Measurements from ENCODE around the gene ST8SIA1. TPM values are rescaled to one million over a fixed set of nuclear protein-coding genes. Genes with fewer than 3 reads are reported as not detected.

Gene ST8SIA1
- total and polyA plus RNA-seq, 2 of the 4 experiments (the other 2 are of a cell fraction) = not detected

- BruUV-seq (replicated peaks) = no TSS peak
- Histone ChIP-seq H3K9ac (ENCODE audit: low read depth, low read length) (no peak overlapping the region), H4K91ac (ENCODE audit: insufficient read depth, low read depth, low read length) (peak overlapping the region; percentile 83), H3K23ac (ENCODE audit: low read depth, low read length) (no peak overlapping the region), H3K27ac (ENCODE audit: insufficient read depth, low read length) (peak overlapping the region; percentile 72; the same call in 1 of the 2 replicates), H3K36me3 (ENCODE audit: control insufficient read depth, insufficient read depth, low read length) (no peaks in the 10 kb centered on the region), H3K79me1 (ENCODE audit: low read depth in 1 of 2, low read length in 2 of 2) (no peaks in the 10 kb centered on the region), H2BK120ac (ENCODE audit: low read depth, low read length) (peak overlapping the region; percentile 75), H4K5ac (ENCODE audit: low read depth, low read length) (peak overlapping the region; percentile 33), H3K4me2 (ENCODE audit: low read depth, low read length) (peak overlapping the region; percentile 77; the same call in 1 of the 2 replicates), H2AK5ac (ENCODE audit: low read depth, low read length) (no peak overlapping the region; the same call in 1 of the 2 replicates), H2AFZ (replicated peaks; ENCODE audit: low read length, poor library complexity) (no peak overlapping the region), H2AK9ac (replicated peaks; ENCODE audit: low read depth, low read length, poor library complexity) (no peak overlapping the region), H2BK15ac (ENCODE audit: low read depth, low read length) (peak overlapping the region; percentile 65; the same call in 1 of the 3 replicates), H3K9me1 (ENCODE audit: insufficient read depth, low read length) (peaks cover 2% of the 10 kb centered on the region), H3K4me3 (ENCODE audit: insufficient read depth, low read depth, low read length) (no peak overlapping the region), H3K14ac (replicated peaks; ENCODE audit: low read depth, low read length) (peak overlapping the region; percentile 77), H3K9me3 (ENCODE audit: control insufficient read depth, insufficient read depth, low read length) (no peaks in the 10 kb centered on the region), H3K4me1 (ENCODE audit: control insufficient read depth, insufficient read depth, low read length) (peaks cover 15% of the 10 kb centered on the region), H4K20me1 (ENCODE audit: insufficient read depth, low read length) (0 out of 2 replicates have a peak, but pooled peaks cover 3% of the 10 kb centered on the region), H3K4ac (ENCODE audit: low read depth, low read length) (peak overlapping the region; percentile 49; the same call in 1 of the 2 replicates), H3K18ac (ENCODE audit: low read depth, low read length) (peak overlapping the region; percentile 96), H4K8ac (ENCODE audit: low read depth in 2 of 2, low read length in 2 of 2) (peak overlapping the region; percentile 46 to 74; a peak in 2 of 4 replicates), H2BK20ac (ENCODE audit: low read depth, low read length) (peak overlapping the region; percentile 74; the same call in 1 of the 2 replicates), H3K27me3 (ENCODE audit: control insufficient read depth, insufficient read depth, low read length) (peaks cover 2% of the 10 kb centered on the region; the same call in 1 of the 2 replicates), H3K56ac (ENCODE audit: extremely low read depth, insufficient read depth, low read length) (peak overlapping the region; percentile 58), H2BK5ac (ENCODE audit: low read depth, low read length, poor library complexity, severe bottlenecking) (peak overlapping the region; percentile 92)
- no peak for TF ChIP-seq CTCF (conservative IDR thresholded peaks at IDR 0.05; ENCODE audit: low read depth, low read length)
- POLR2A ChIA-PET (ENCODE audit: unreplicated experiment) = no interaction called here
- dilution Hi-C loops (cut with HindIII; ENCODE audit: low sequenced_read_pairs, unreplicated experiment) = no loop called here
- ATAC-seq (ENCODE audit: low read depth) = peak; percentile 48
- DNase-seq = peak; percentile 44
- no CpG with 5 or more reads among the region's 2 CpGs for WGBS, 2 experiments (ENCODE audit: extremely low coverage in 2 of 2, insufficient read length in 1 of 2)
- in situ Hi-C loops (cut with MboI; ENCODE audit: low sequenced_read_pairs) = no loop called here
- intact Hi-C loops (cut with micrococcal nuclease) = loop anchor here (2.0 to 5.0 kb wide), 2 partner anchors 43 to 105 kb away; partner anchors contain the start of gene ST8SIA1
- CTCF ChIA-PET = interaction anchor here (0.7 kb wide), 1 partner anchor 106 kb away, joined by 4 read pairs; no protein-coding TSS in a partner anchor
Measured at GRCh38 chr12:22229652-22230279, 104.7 kb downstream of the ST8SIA1 start.
